ENCODE data around the gene ABI2. TPM values are rescaled to one million over a fixed set of nuclear protein-coding genes. Genes with fewer than 3 reads are reported as not detected.
"Not testable (repeated sequence)": the region's sequence is repeated elsewhere in the genome, so short reads cannot be mapped to it uniquely, and the experiment has no call there.

ABI2 gene
- total RNA-seq, 1 donor from 2014 or later, result 32.7 TPM

DNA sequence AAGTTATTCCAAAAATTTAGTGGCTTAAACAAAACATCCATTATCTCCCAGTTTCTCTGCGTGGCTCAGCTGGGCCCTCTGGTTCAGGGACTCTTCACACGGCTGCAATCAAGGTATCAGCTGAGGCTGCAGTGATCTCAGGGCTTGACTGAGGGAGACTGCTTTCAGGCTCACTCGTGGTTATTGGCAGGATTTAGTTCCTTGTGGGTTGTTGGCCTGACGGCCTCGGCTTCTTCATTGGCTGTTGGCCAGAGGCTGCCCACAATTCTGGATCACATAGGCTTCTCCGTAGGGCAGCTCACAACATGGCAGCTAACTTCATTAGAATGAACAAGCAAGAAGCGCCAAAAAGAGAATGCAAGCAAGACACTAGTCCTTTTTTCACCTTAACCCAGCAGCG lies 90.1 kb downstream of the ABI2 start:
- peaks cover 8% of the 10 kb centered on the region for H3K9me3 Mint-ChIP-seq
- H3K27me3 Mint-ChIP-seq, result no peaks in the 10 kb centered on the region
- H3K4me3 Mint-ChIP-seq, result no peak overlapping the region
- no peak for DNase-seq
- H3K4me1 Mint-ChIP-seq, result no peaks in the 10 kb centered on the region
- H3K36me3 Mint-ChIP-seq (ENCODE audit: low read depth), result peaks cover 38% of the 10 kb centered on the region
- intact Hi-C loops (cut with micrococcal nuclease), result no loop called here
- no peak overlapping the region for H3K27ac Mint-ChIP-seq

DNA sequence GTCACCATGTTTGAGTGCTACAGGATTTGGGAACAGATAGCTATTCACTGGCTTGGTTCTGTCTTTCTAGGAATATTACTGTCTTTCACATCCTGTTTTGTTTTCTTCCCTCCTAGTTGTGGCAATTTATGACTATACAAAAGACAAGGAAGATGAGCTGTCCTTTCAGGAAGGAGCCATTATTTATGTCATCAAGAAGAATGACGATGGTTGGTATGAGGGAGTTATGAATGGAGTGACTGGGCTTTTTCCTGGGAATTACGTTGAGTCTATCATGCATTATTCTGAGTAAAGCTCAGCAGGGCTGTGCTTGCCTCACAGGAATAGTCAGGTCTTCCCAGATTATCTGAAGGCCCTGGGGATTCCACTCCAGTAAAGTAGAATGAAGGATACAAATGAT lies 98.9 kb downstream of the ABI2 start:
- intact Hi-C loops (cut with micrococcal nuclease), result no loop called here
- Mint-ChIP-seq H3K27me3 (no peaks in the 10 kb centered on the region), H3K36me3 (ENCODE audit: low read depth) (peaks cover 23% of the 10 kb centered on the region), H3K4me3 (no peak overlapping the region), H3K9me3 (no peaks in the 10 kb centered on the region), H3K27ac (no peak overlapping the region), H3K4me1 (no peaks in the 10 kb centered on the region)
- no peak for DNase-seq

- H3K4me3 Mint-ChIP-seq; H3K27ac Mint-ChIP-seq; H3K4me1 Mint-ChIP-seq; H3K27me3 Mint-ChIP-seq; intact Hi-C loops (cut with micrococcal nuclease); H3K9me3 Mint-ChIP-seq; DNase-seq: not testable (repeated sequence)
- peaks cover 16% of the 10 kb centered on the region for H3K36me3 Mint-ChIP-seq (ENCODE audit: low read depth)
Observed at GRCh38 chr2:203429643-203430042, 101.4 kb downstream of the ABI2 start.

GRCh38 chr2:203431391-203432185 lies 103.4 kb downstream of the ABI2 start:
- Mint-ChIP-seq H3K36me3 (ENCODE audit: low read depth) (peaks cover 14% of the 10 kb centered on the region), H3K4me3 (no peak overlapping the region), H3K27ac (no peak overlapping the region), H3K27me3 (no peaks in the 10 kb centered on the region), H3K9me3 (no peaks in the 10 kb centered on the region), H3K4me1 (no peaks in the 10 kb centered on the region)
- no peak for DNase-seq
- intact Hi-C loops (cut with micrococcal nuclease), result no loop called here

GRCh38 chr2:203432811-203433210 lies 104.6 kb downstream of the ABI2 start:
- intact Hi-C loops (cut with micrococcal nuclease), result no loop called here
- H3K36me3 Mint-ChIP-seq (ENCODE audit: low read depth), result peaks cover 9% of the 10 kb centered on the region
- H3K4me1 Mint-ChIP-seq, result no peaks in the 10 kb centered on the region
- H3K27ac Mint-ChIP-seq, result no peak overlapping the region
- no peak overlapping the region for H3K4me3 Mint-ChIP-seq
- no peaks in the 10 kb centered on the region for H3K27me3 Mint-ChIP-seq
- DNase-seq, result no peak
- no peaks in the 10 kb centered on the region for H3K9me3 Mint-ChIP-seq

DNA sequence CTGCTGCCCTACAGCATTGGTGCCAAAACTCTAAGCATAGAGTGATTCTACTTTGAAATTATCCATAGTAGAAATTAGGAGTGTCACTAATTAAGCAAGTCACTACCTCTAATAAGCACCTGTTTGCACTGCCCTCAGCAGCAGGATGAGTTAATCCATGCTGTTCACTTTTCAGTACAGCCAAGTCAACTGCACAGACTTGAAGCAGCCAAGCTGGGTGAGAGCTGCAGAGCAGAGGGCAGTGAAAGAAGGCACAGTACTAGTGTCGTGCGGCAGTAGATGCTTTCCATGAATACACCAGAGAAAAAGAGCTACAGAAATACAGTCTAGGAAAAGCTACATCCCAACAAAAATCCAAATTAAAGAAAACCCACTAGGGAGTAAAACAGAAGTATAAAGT lies 108.3 kb downstream of the ABI2 start:
- no peaks in the 10 kb centered on the region for H3K9me3 Mint-ChIP-seq
- intact Hi-C loops (cut with micrococcal nuclease), result no loop called here
- no peak for DNase-seq
- no peak overlapping the region for H3K4me3 Mint-ChIP-seq
- H3K36me3 Mint-ChIP-seq (ENCODE audit: low read depth), result peaks cover 7% of the 10 kb centered on the region
- no peaks in the 10 kb centered on the region for H3K4me1 Mint-ChIP-seq
- no peak overlapping the region for H3K27ac Mint-ChIP-seq
- no peaks in the 10 kb centered on the region for H3K27me3 Mint-ChIP-seq

GRCh38 chr2:203437511-203437910 lies 109.3 kb downstream of the ABI2 start:
- H3K36me3 Mint-ChIP-seq (ENCODE audit: low read depth), result peaks cover 7% of the 10 kb centered on the region

DNA sequence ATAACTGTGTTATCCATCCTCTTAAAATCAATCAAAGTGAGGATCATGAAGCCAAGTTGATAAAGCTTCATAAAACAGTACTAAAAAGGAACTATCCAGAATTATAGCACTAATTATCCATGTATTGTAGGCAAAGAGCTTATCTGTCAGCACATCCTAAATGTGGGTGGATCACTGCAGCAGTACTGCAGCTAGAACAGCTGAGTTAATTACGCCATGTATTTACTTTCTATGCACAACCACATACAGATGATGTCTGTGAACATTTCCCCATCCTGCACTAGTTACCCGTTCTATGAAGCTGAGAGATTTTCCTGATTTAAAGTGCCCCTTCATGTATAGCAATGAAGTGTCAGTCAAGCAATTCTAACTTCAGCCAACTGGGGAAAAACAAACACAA lies 110.3 kb downstream of the ABI2 start:
- Mint-ChIP-seq H3K36me3 (ENCODE audit: low read depth) (peaks cover 7% of the 10 kb centered on the region), H3K27me3 (no peaks in the 10 kb centered on the region), H3K27ac (no peak overlapping the region), H3K4me3 (no peak overlapping the region), H3K9me3 (no peaks in the 10 kb centered on the region), H3K4me1 (no peaks in the 10 kb centered on the region)
- DNase-seq, result no peak
- intact Hi-C loops (cut with micrococcal nuclease), result no loop called here

More at GRCh38 chr2:203437511-203437910, 109.3 kb downstream of the ABI2 start:
- no peaks in the 10 kb centered on the region for H3K4me1 Mint-ChIP-seq
- no peaks in the 10 kb centered on the region for H3K9me3 Mint-ChIP-seq
- H3K27me3 Mint-ChIP-seq, result no peaks in the 10 kb centered on the region
- H3K27ac Mint-ChIP-seq, result no peak overlapping the region
- intact Hi-C loops (cut with micrococcal nuclease), result no loop called here
- DNase-seq, result no peak
- H3K4me3 Mint-ChIP-seq, result no peak overlapping the region

DNA sequence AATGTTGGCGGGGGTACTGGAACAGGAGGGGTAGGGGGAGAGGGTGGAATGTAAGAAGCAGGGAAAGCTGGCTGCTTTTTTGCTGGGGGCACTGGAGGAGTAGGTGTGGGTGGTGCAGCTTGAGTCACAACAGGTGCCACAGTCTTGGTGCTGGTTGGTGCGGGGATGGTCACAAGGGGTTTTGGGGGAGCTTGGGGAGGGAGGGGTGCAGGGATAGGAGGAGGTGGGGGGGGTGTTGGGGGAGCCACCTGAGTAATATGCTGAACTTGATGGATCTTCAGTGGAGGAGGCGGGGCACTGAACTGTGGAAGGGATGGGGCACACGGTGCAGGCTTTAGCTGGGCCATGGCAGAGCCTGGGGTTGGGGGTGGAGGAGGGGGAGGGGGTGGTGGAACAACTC lies 112.5 kb downstream of the ABI2 start:
- H3K4me3 Mint-ChIP-seq, result no peak overlapping the region

DNA sequence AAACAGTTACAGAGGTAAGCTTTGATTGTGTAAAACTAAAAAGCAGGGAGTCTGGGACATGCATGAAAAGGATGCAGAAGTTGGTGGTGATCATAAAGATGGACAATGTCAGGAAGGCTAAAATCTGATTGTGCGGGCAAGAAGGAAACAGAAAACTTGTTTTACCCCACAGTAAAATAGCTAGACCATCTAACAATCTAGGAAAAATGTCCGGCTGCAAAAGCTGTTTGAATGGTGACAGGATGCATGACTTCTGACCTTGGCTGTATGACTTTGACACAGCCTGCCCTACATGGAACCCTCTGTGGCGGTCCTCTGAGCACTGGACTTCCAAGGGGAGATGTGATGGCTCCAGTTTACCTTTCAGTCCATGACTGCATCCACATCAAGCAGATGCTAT lies 113.3 kb downstream of the ABI2 start:
- Mint-ChIP-seq H3K27me3 (no peaks in the 10 kb centered on the region), H3K36me3 (ENCODE audit: low read depth) (peaks cover 9% of the 10 kb centered on the region), H3K9me3 (no peaks in the 10 kb centered on the region), H3K4me3 (no peak overlapping the region), H3K27ac (no peak overlapping the region), H3K4me1 (peaks cover 8% of the 10 kb centered on the region)
- intact Hi-C loops (cut with micrococcal nuclease), result no loop called here
- DNase-seq, result no peak

More for the DNA sequence above, 112.5 kb downstream of the ABI2 start:
- Mint-ChIP-seq H3K4me1 (peaks cover 2% of the 10 kb centered on the region), H3K9me3 (no peaks in the 10 kb centered on the region), H3K27ac (no peak overlapping the region), H3K36me3 (ENCODE audit: low read depth) (peaks cover 7% of the 10 kb centered on the region), H3K27me3 (no peaks in the 10 kb centered on the region)
- intact Hi-C loops (cut with micrococcal nuclease), result no loop called here
- DNase-seq, result no peak

- Mint-ChIP-seq H3K36me3 (ENCODE audit: low read depth) (peaks cover 10% of the 10 kb centered on the region), H3K9me3 (no peaks in the 10 kb centered on the region), H3K4me3 (no peak overlapping the region)
Observed at GRCh38 chr2:203442463-203442862, 114.3 kb downstream of the ABI2 start.

DNA sequence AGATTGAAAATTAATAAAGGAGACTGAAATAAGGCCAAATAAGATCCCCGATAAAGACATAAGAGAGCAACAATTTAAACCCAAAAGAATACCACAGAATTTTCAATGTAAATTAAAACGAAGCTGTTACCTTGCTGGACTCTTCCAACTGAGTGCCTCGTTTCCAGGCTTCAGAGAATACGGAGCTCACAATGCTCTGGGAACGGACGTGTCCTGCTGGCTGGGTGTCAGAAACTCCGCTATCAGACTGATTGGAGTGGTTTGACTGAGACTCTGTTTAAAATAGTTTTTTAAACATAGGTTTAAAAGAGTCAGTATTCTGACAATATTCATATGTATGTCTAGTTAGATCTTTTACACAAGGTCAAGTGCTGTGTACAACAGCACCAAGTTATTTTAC lies 116.5 kb downstream of the ABI2 start:
- H3K4me3 Mint-ChIP-seq, result no peak overlapping the region
- peaks cover 10% of the 10 kb centered on the region for H3K36me3 Mint-ChIP-seq (ENCODE audit: low read depth)
- H3K27ac Mint-ChIP-seq, result no peak overlapping the region
- H3K9me3 Mint-ChIP-seq, result no peaks in the 10 kb centered on the region
- intact Hi-C loops (cut with micrococcal nuclease), result no loop called here
- H3K27me3 Mint-ChIP-seq, result no peaks in the 10 kb centered on the region
- peaks cover 14% of the 10 kb centered on the region for H3K4me1 Mint-ChIP-seq
- no peak for DNase-seq

More at GRCh38 chr2:203442463-203442862, 114.3 kb downstream of the ABI2 start:
- Mint-ChIP-seq H3K4me1 (peaks cover 10% of the 10 kb centered on the region), H3K27ac (no peak overlapping the region), H3K27me3 (no peaks in the 10 kb centered on the region)
- intact Hi-C loops (cut with micrococcal nuclease), result no loop called here
- no peak for DNase-seq

DNA sequence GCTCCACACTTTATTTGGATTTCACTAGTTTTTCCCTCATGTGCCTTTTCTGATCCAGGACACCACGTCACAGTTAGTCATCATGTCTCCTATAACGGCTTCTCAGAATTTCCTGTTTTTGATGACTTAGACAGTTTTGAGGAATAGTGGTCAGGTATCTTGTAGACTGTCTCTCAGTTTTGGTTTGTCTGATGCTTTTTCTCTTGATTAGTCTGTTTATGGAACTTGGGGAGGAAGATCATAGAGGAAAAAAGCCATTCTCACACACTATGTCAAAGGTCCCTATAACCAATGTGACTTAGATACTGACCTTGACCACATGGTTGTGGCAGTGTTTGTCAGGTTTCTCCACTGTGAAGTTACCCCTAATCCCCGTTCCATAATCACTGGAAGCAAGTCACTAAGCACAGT lies 117.9 kb downstream of the ABI2 start:
- intact Hi-C loops (cut with micrococcal nuclease), result no loop called here
- Mint-ChIP-seq H3K27ac (peak overlapping the region; percentile 36), H3K27me3 (no peaks in the 10 kb centered on the region), H3K36me3 (ENCODE audit: low read depth) (peaks cover 7% of the 10 kb centered on the region), H3K4me3 (no peak overlapping the region), H3K4me1 (peaks cover 14% of the 10 kb centered on the region), H3K9me3 (no peaks in the 10 kb centered on the region)
- no peak for DNase-seq

DNA sequence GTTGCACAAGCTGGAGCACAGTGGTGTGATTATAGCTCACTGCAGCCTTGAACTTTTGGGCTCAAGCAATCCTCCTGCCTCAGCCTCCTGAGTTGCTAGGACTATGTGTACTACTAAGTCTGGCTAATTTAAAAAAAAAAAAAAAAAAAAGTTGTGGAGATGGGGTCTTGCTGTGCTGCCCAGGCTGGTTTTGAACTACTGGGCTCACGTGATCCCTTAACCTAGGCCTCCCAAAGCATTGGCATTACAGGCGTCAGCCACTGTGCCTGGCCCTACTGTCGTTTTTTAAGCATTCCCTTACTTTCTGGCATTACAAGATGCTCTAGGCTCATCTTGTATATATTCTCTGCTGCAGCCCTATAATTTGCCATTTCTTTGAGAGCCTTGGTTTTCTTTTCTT lies 118.6 kb downstream of the ABI2 start:
- Mint-ChIP-seq H3K9me3 (no peaks in the 10 kb centered on the region), H3K36me3 (ENCODE audit: low read depth) (peaks cover 5% of the 10 kb centered on the region), H3K27me3 (no peaks in the 10 kb centered on the region), H3K4me1 (peaks cover 14% of the 10 kb centered on the region), H3K27ac (no peak overlapping the region), H3K4me3 (no peak overlapping the region)
- intact Hi-C loops (cut with micrococcal nuclease), result no loop called here
- no peak for DNase-seq

DNA sequence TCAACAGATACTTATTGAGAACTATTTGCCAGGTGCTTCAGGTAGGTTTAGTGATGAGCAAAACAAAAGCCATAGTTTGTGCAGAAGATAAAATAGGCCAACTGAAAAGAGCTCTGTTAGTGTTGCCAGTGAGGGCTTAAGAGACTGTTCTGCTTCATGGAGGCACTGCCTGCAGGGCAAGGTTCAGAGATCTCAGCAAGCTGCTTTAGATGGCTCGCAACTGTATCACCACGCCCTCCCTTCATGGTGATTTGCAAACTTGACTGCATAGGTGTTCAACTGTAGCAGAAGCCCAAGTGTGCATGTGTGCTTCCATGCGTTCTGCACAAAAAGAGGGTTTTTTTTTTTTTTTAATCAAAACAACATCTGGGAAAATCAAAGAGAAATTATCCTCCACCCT lies 122.4 kb downstream of the ABI2 start:
- H3K27me3 Mint-ChIP-seq, result no peaks in the 10 kb centered on the region
- intact Hi-C loops (cut with micrococcal nuclease), result loop anchor here (5.0 kb wide), 1 partner anchor 618 kb away; no protein-coding TSS in a partner anchor
- no peak overlapping the region for H3K4me3 Mint-ChIP-seq
- peaks cover 6% of the 10 kb centered on the region for H3K36me3 Mint-ChIP-seq (ENCODE audit: low read depth)
- no peak for DNase-seq
- peaks cover 14% of the 10 kb centered on the region for H3K4me1 Mint-ChIP-seq
- H3K9me3 Mint-ChIP-seq, result no peaks in the 10 kb centered on the region
- H3K27ac Mint-ChIP-seq, result no peak overlapping the region
